GM12878 (cell line): ENCODE data around the gene SLC29A1. TPM values are rescaled to one million over a fixed set of nuclear protein-coding genes. Genes with fewer than 3 reads are reported as not detected.

Source experiments
- BCL11A ChIP-seq: IDR thresholded peaks from 2 replicates; pipeline ENCODE4 v1.6.1; 2011; ENCODE audit warnings: low read depth, low read length
- CBFB ChIP-seq: IDR thresholded peaks from 2 replicates; pipeline ENCODE4 v1.6.1; 2016; ENCODE audit warnings: antibody characterized with exemption, low read depth
- CUX1 ChIP-seq: IDR thresholded peaks from 2 replicates; pipeline ENCODE4 v1.6.1; 2012; ENCODE audit warnings: improper control_type of control experiment, low read depth, low read length; ENCODE audit not compliant: insufficient replicate concordance
- E4F1 ChIP-seq: fragments of 450-650 bp; IDR thresholded peaks from 2 replicates; pipeline ENCODE4 v1.6.1; 2018; ENCODE audit warnings: borderline replicate concordance, mild to moderate bottlenecking; ENCODE audit not compliant: partially characterized antibody
- EGR1 ChIP-seq, 2 experiments: IDR thresholded peaks; 1 replicate in 1 of 2; 2 replicates in 1 of 2; pipeline ENCODE4 v1.6.1; 2011 to 2012; ENCODE audit warnings: low read depth in 2 of 2, low read length in 2 of 2, borderline replicate concordance in 1 of 2, mild to moderate bottlenecking in 1 of 2, moderate library complexity in 1 of 2
- IRF5 ChIP-seq: fragments of 450-650 bp; IDR thresholded peaks from 2 replicates; pipeline ENCODE4 v1.6.1; 2017; ENCODE audit warnings: borderline replicate concordance
- MTA3 ChIP-seq: IDR thresholded peaks from 2 replicates; pipeline ENCODE4 v1.6.1; 2012; ENCODE audit warnings: low read length, inconsistent platforms, borderline replicate concordance
- POLR2AphosphoS5 ChIP-seq: IDR thresholded peaks from 2 replicates; pipeline ENCODE4 v1.6.1; 2011; ENCODE audit warnings: mild to moderate bottlenecking, low read length, inconsistent platforms
- RCOR1 ChIP-seq: conservative IDR thresholded peaks from 2 replicates; pipeline ENCODE4 v1.6.1; 2012; ENCODE audit warnings: low read depth, low read length, improper control_type of control experiment
- SMAD1 ChIP-seq: fragments of 450-650 bp; IDR thresholded peaks from 2 replicates; pipeline ENCODE4 v1.6.1; 2018; ENCODE audit warnings: mild to moderate bottlenecking, low read depth; ENCODE audit not compliant: partially characterized antibody
- SMARCA5 ChIP-seq: fragments of 450-650 bp; IDR thresholded peaks from 2 replicates; pipeline ENCODE4 v1.6.1; 2017; ENCODE audit warnings: mild to moderate bottlenecking
- SREBF1 ChIP-seq: IDR thresholded peaks from 2 replicates; pipeline ENCODE4 v1.6.1; 2012; ENCODE audit warnings: mild to moderate bottlenecking, low read length
- SUPT20H ChIP-seq: IDR thresholded peaks from 2 replicates; pipeline ENCODE4 v1.6.1; 2011; ENCODE audit warnings: low read depth, mild to moderate bottlenecking, low read length, moderate library complexity, borderline replicate concordance; ENCODE audit not compliant: control insufficient read depth
- ZNF592 ChIP-seq: fragments of 450-650 bp; IDR thresholded peaks from 2 replicates; pipeline ENCODE4 v1.6.1; 2017; ENCODE audit warnings: mild to moderate bottlenecking, moderate library complexity
- ZZZ3 ChIP-seq: IDR thresholded peaks from 2 replicates; pipeline ENCODE4 v1.6.1; 2011; ENCODE audit warnings: low read depth; ENCODE audit not compliant: control insufficient read depth, insufficient read length
- polyA plus RNA-seq, 11 experiments: library from polyadenylated mRNA; depleted of rRNA in 4 of 11; unstranded in 6 of 11; stranded (reverse) in 5 of 11; fragments of >200 nt; fragmentation: Nextera tagmentation in 4 of 11; fragmentation: Illumina TruSeq in 1 of 11; extraction: Ambion mirVana in 4 of 11; extraction: Trizol in 1 of 11; gene quantifications; 1 replicate in 1 of 11; 2 replicates in 10 of 11; pipeline versions ENCODE4 v1.2.1 to v1.2.3, GENCODE V29; 2011 to 2016; ENCODE audit warnings: inconsistent platforms in 2 of 11, missing spikeins in 2 of 11, low read depth in 1 of 11
- total RNA-seq, 4 experiments: library from RNA; depleted of rRNA in 3 of 4; stranded (reverse); fragments of >200 nt in 3 of 4; fragmentation: Illumina TruSeq in 1 of 4; extraction: Trizol in 1 of 4; gene quantifications; 2 replicates each; pipeline versions ENCODE4 v1.2.1 to v1.2.3, GENCODE V29; 2013 to 2021

The SLC29A1 gene
- total and polyA plus RNA-seq, 10 of the 15 experiments (the other 5 are each of a cell fraction or from before 2014, with no cell fraction given) = 10.0 to 132 (median 93.4) TPM

- TF ChIP-seq CUX1 = no peak
- TF ChIP-seq SREBF1 = no peak
- TF ChIP-seq SUPT20H = no peak
- no peak for TF ChIP-seq RCOR1
- TF ChIP-seq POLR2AphosphoS5 = peak; percentile 82
- no peak for TF ChIP-seq BCL11A
- TF ChIP-seq IRF5 = no peak
- TF ChIP-seq E4F1 = no peak
- TF ChIP-seq CBFB = no peak; the same call in 1 of the 2 replicates
- no peak for TF ChIP-seq ZZZ3
- peak; percentile 25; the same call in 1 of the 2 replicates for TF ChIP-seq SMARCA5
- TF ChIP-seq MTA3 = no peak
- TF ChIP-seq ZNF592 = no peak
- peak; percentile 57 for TF ChIP-seq SMAD1
- no peak for TF ChIP-seq EGR1 (IDR thresholded peaks at IDR 0.05; ENCODE audit: borderline replicate concordance in 1 of 2, low read depth in 2 of 2, low read length in 2 of 2)
Measured at GRCh38 chr6:44262467-44263353, 39.3 kb downstream of the SLC29A1 start (continued).
